Testis (tissue), 2 donors: ENCODE data around the gene NEURL4.

Source experiments
- POLR2A ChIP-seq: fragments of 450-650 bp; IDR thresholded peaks from one replicate; pipeline ENCODE4 v1.6.1; 2017; ENCODE audit warnings: antibody characterized with exemption, mild to moderate bottlenecking, moderate library complexity
- TF ChIP-seq, protein P1 (sequence below), 3 experiments: fragments of 450-650 bp in 2 of 3; fragments of 200-600 bp in 1 of 3; sonication (generic) in 1 of 3; IDR thresholded peaks; one replicate each; pipeline ENCODE4 v1.5.1; 2016 to 2019; ENCODE audit warnings: antibody characterized with exemption in 3 of 3, mild to moderate bottlenecking in 2 of 3, moderate library complexity in 1 of 3

- no peak for TF ChIP-seq POLR2A
- TF ChIP-seq, protein P1, sequence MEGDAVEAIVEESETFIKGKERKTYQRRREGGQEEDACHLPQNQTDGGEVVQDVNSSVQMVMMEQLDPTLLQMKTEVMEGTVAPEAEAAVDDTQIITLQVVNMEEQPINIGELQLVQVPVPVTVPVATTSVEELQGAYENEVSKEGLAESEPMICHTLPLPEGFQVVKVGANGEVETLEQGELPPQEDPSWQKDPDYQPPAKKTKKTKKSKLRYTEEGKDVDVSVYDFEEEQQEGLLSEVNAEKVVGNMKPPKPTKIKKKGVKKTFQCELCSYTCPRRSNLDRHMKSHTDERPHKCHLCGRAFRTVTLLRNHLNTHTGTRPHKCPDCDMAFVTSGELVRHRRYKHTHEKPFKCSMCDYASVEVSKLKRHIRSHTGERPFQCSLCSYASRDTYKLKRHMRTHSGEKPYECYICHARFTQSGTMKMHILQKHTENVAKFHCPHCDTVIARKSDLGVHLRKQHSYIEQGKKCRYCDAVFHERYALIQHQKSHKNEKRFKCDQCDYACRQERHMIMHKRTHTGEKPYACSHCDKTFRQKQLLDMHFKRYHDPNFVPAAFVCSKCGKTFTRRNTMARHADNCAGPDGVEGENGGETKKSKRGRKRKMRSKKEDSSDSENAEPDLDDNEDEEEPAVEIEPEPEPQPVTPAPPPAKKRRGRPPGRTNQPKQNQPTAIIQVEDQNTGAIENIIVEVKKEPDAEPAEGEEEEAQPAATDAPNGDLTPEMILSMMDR (IDR thresholded peaks at IDR 0.05): no peak
Observed at GRCh38 chr17:7309628-7310027, 19.5 kb downstream of the NEURL4 start.
